Raji (cell line): ENCODE results near the gene ERVV-1.

ENCODE experiments used
- POLR2A ChIP-seq: IDR thresholded peaks from 2 replicates; pipeline ENCODE4 v1.6.1; 2011; ENCODE audit warnings: low read depth, low read length, control low read depth; ENCODE audit not compliant: insufficient read depth

ERVV-1 gene, protein sequence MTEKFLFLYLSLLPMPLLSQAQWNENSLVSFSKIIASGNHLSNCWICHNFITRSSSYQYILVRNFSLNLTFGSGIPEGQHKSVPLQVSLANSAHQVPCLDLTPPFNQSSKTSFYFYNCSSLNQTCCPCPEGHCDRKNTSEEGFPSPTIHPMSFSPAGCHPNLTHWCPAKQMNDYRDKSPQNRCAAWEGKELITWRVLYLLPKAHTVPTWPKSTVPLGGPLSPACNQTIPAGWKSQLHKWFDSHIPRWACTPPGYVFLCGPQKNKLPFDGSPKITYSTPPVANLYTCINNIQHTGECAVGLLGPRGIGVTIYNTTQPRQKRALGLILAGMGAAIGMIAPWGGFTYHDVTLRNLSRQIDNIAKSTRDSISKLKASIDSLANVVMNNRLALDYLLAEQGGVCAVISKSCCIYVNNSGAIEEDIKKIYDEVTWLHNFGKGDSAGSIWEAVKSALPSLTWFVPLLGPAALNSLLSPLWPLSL

DNA sequence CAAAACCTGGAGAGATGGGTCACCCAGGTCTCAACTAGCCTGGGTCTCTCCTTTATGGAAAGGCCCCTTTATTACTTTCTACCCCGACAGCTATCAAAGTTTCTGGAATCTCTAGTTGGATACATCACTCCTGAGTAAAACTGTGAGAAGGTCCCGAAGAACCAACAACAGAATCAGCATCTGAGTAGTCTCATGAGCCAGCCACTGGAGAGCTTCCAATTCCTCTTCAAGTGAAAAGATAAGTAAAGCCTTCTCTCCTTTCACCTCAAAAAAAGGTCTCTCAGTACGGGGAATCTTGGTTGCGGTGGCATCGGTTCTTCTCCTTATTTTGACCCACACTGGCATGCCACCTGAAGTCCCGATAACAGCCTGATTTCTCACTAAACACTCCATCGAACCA is at the start of gene ERVV-1:
Gene ERVV-1, plus strand, starts transcription at position 301 of the 400 bp plus-strand sequence. CDS start 170 bp downstream, outside the sequence.
- no peak for TF ChIP-seq POLR2A

- TF ChIP-seq POLR2A = no peak
These were observed 45.9 kb upstream of the ERVV-1 start for GRCh38 chr19:52967772-52968171.

- no peak for TF ChIP-seq POLR2A
These were observed 32.4 kb upstream of the ERVV-1 start for GRCh38 chr19:52981329-52981728.

GRCh38 chr19:52987221-52987620 is 26.5 kb upstream of the ERVV-1 start:
- no peak for TF ChIP-seq POLR2A

- TF ChIP-seq POLR2A = no peak
These were observed 25.2 kb upstream of the ERVV-1 start for GRCh38 chr19:52988506-52988905.

GRCh38 chr19:52990759-52991418 is 22.8 kb upstream of the ERVV-1 start:
- no peak for TF ChIP-seq POLR2A

DNA sequence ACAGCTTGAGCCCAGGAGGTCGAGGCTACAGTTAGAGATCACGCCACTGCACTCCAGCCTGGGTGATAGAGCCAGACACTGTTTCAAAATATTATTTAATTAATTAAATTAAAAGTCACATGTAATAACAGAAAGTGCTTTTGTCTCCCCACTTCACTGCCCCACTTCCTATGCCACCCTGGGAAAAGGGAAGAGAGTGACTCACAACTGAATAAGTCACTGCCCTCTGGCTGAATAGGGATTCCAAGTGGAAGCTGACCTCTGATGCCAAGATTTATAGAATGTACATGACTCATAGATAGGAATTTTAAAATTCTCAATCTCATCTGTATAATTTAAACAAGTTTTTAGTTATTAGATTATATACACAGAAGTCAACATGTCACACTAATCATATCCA is 22.2 kb upstream of the ERVV-1 start:
- TF ChIP-seq POLR2A = no peak

DNA sequence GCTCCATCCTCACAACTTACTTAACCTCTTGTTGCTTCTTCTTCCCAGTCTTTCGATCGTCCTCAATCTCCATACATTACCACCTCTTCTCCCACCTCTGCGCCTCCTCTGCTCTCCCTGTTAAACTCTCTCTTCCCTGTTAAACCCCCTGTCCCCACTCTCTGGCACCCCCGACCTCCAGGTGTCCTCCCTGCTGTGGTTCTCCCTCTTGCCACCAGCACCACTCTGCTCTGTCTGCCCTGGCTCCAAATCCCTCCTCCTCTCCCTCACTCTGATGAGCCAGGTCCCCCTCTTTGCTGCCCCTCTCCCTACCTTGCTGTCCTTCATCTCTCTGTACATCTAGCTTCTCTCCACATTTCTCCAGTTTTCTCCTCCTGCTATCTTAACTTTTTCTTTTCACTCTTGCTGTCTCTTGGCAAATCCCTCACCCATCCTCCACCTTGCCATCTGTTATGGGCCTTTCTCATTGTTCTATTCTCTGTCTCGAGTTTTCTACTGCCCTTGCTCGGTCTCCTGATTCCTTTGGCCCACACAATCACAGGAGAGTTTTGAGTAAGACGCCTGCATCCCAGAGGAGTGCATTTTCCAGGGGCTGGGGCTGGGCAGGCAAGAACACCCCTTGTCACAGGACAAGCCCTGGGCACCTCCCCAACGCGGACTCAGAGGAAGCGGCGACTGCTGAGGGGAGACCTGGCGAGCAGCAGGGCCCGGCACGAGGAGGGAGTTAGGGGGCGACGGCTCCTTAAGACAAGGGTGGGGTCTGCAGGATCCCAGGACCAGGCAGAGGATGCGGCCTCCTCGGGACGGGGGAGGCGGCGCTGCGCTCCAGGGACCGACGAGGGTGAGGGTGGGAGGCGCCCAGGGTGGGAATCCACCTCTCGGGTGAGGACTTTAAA is 21.4 kb upstream of the ERVV-1 start:
- no peak for TF ChIP-seq POLR2A

GRCh38 chr19:52993342-52994178 is 20.2 kb upstream of the ERVV-1 start:
- TF ChIP-seq POLR2A = no peak

DNA sequence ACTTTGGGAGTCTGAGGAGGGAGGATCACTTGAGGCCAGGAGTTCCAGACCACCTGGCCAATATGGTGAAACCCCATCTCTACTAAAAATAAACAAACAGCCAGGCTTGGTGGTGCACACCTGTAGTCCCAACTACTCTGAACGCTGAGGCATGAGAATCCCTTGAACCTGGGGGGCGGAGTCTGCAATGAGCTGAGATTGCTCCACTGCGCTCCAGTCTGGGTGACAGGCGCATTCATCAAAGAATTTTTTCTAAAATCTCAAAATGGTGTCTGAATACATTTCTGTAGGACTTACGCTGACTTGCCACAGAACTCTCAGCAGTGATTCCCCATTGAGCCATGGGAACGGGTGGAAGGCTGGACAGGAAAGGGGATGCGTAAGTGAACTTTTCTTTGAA is 18.0 kb upstream of the ERVV-1 start:
- no peak for TF ChIP-seq POLR2A

DNA sequence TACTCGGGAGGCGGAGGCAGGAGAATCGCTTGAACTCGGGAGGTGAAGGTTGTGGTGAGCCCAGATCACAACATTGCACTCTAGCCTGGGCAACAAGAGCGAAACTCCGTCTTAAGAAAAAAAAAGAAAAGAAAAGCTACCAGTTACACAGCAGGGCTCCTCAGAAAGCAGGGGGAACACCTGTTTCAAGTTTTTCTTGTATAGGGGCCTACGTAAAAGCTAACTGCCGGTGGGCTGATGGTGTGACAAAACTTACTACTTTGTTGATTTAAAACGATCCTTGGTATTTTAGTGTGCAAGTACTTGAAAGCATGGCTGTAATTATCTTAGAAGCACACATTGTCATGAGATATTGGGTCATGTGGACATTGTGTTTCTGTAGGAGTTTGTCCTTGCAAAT is 15.7 kb upstream of the ERVV-1 start:
- TF ChIP-seq POLR2A = no peak

GRCh38 chr19:53002479-53002878 is 11.2 kb upstream of the ERVV-1 start:
- no peak for TF ChIP-seq POLR2A

GRCh38 chr19:53004242-53004641 is 9.5 kb upstream of the ERVV-1 start:
- TF ChIP-seq POLR2A = no peak

DNA sequence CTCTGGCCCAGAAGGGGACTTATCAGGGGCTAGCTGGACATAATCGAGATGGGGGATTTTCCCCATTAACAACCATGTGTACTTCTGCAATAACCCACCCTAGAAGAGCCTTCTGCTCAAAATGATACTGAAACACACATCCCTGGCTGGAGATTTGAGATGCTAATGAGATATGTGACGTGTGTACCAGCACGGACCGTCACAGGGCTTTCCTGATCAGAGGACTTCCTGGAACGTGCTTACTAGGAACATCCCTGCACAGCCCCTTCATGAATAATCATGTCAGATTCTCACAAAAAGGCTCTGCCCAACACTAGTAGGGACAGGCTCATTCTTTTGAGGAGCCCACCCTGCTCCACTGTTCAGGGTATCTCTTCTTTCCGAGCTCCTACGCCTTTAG is 6.5 kb upstream of the ERVV-1 start:
- TF ChIP-seq POLR2A = no peak
